ELR (cell line): Measurements from ENCODE around the gene SIRPA.

Experiments used
- DNase-seq: peaks from one replicate; pipeline ENCODE4 v3.0.0-alpha.2; 2015; ENCODE audit warnings: low read depth

Gene SIRPA

DNA sequence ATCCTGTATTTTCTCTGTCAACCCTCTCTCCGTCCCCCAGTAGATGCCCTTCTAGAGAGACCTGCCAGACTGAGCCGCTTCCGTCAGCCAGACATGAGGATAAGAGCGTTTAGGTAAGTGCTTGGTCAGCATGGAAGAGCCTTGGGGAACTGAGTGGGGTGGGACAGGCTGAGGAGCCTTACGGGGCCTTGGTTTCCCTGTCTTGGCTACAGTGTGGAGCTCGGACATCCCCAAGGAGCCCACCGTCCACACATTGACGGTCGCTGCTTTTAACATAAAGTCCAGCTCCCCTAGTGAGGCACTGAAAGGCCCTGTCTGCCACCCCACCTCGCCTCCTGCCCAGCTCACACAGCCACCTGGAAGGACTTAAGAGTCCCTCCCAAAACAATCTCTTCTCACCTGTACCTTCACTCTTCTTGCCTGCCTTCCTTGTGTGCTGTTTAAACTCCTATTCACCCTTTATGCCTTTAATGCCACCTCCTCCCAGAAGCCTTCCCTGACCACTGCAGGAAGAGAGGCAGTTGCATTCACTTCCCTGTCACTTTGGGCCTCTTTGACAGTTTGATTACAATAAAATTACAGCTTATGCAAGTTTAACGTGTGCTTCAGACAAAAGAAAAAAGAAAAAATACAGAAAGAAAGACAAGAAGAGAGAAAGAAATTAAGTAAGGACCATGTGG, 56.4 kb downstream of the SIRPA start:
- no peak for DNase-seq

DNA sequence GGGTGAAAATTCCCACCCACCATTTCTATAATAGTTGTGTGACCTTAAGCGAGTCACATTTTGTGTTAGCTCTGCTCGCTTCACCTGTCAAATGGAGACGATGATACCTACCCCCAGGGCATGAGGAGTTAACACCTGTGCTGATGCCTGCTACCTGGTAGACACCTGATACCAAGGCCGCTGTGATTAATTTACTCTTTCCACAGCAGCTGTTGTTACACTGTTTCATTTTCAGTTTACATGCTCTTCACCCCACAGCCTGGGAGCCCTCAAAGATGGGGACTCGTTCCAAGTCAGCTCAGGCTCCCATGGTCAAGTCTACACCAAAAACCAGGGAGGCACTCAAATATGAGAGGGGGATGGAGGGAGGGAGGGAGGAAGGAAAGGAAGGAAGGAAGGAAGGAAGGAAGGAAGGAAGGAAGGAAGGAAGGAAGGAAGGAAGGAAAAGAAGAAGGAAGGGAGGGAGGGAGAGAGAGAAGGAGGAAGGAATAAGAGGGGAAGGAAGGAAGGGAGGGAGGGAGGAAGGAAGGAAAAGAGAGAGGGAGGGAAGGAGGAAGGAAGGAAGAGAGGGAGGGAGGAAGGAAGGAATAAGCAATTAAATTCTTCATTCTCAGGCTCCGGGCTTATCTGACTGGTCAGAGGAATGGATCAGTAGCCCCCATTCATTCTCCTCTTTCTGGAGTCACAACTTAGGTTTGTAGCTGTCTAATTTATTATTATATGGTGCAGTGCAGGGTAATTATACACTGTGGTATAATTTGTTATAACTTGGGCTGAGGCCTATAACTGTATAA, 57.7 kb downstream of the SIRPA start:
- no peak for DNase-seq

DNA sequence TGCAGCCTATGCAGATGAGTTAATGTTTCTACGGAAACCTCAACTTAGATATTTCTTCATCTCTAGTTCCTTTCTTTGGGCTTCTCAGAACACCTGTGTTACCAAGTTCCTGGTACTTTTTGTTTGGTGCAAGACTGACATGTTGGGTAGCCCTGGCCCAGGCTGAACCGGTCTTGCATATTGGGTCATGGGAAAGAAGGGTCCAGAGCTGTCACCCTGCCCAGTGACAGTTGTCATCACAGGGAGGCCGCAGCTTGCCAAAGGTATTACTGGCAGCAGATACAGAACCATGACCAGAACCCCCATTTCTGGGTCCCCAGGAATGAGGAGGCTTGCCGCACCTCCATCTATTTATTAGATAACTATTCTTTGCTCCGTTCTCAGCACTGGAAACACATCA, 58.4 kb downstream of the SIRPA start:
- no peak for DNase-seq

DNA sequence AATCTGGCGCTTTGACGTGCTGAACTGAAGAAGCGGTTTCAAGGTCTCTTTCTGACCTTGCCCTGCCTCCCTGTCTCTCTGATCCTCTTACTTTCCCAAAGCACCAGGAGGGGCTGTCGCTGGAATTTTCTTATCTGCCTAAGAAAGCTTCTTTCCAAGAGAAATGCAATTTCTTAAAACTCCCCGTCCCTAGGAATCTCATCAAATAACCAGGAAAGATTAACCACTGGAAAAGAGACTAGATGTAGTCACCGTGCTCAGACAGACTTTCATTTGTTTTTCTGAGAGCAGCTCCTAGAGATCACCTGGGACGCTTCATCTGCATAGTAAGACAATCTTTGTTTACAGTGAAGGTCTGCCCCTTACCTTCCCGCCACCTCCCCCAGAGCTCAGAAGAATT, 60.0 kb downstream of the SIRPA start:
- DNase-seq, result no peak

DNA sequence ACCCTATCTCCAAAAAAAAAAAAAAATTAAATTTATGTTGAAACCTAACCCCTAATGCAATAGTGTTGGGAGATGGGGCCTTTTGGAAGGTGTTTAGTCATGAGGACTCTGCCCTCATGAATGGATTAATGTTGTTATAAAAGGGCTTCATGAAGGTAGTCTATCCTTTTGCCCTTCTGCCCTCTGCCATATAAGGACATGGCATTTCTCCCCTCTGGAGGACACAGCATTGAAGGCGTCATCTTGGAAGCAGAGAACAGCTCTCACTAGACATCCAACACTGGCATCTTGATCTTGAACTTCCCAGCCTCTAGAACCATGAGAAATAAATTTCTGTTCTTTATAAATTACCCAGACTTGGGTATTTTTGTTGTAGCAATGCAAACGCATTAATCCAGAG, 63.2 kb downstream of the SIRPA start:
- no peak for DNase-seq

DNA sequence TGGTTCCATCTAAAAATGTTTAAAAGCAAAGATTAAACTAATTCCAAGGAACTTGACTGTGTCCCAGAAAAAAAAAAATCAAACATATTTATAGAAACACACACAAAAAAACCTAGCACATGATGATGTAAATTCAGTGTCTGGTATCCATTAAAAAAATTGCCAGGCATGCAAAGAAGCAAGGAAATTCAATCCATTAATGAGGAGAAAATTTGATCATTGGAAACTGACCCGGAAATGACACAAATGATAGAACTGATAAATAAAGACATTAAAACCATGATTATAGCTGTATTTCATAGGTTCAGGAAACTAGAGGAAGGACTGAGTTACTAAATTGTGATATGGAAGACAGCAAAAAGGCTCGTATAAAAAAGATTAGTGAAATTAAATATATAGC, 63.9 kb downstream of the SIRPA start:
- DNase-seq, result no peak

DNA sequence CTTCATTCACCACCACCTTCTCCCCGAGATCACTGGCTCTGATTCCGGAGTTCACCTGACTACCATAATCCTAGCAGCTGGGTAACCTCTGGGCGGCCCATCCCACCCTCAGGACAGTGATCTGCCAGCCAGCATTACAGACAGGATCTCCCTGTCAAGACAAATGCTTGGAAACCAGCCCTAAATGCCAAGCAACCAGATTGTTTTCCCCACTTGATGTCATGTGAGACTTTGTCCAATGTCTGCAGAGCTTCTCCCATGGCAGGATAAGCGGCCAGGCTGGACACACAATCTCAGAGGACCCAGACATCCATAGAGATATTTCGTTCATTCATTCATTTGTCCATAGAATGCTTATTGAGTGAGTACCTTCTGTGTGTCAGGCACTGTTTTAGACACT, 66.2 kb downstream of the SIRPA start:
- no peak for DNase-seq

DNA sequence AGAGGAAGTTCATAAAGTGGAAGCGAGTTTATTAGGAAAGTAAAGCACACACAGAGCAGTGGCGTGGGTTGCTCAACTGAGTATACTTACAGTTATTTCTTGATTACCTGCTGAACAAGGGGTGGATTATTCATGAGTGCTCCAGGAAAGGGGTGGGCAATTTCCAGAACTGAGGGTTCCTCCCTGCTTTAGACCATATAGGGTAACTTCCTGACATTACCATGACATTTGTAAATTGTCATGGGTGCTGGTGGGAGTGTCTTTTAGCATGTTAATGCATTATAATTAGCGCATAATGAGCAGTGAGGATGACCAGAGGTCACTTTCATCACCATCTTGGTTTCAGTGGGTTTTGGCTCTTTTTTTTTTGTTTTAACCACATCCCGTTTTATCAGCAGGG, 68.9 kb downstream of the SIRPA start:
- DNase-seq, result no peak

DNA sequence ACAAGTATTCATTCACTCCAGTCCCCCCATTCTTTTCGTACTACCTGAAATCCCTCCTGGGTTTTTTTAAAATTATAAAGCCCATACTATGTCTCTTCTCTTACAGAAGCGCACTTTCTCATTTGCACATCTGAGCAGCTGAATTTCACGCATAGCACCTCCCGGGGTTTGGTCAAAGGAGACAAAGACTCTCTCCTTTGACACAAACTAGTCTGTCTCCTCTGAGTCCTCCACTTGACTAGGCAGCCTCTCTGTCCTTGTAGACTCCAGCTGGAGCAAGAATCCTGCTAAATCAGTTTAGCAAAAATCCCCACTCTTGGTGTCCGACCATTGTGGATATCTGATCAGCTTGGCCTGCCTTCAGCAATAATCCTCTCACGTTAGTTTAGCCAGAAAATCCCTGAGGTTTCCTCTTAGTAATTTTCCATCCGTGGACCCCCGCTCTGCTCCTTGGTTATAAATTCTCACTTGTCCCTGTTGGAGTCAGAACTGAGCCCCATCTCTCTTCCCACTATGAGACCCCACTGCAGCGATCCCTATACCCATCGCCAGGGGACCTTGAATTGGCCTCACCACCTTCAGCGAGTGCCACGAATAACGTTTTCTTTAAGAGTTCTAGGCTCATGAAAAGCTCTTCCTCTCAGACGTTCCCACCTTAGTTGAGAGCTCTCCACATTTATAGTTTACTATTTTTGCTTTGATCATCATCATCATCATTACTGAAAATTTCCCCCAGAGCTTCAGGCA, 69.6 kb downstream of the SIRPA start:
- peak; percentile 12 for DNase-seq

DNA sequence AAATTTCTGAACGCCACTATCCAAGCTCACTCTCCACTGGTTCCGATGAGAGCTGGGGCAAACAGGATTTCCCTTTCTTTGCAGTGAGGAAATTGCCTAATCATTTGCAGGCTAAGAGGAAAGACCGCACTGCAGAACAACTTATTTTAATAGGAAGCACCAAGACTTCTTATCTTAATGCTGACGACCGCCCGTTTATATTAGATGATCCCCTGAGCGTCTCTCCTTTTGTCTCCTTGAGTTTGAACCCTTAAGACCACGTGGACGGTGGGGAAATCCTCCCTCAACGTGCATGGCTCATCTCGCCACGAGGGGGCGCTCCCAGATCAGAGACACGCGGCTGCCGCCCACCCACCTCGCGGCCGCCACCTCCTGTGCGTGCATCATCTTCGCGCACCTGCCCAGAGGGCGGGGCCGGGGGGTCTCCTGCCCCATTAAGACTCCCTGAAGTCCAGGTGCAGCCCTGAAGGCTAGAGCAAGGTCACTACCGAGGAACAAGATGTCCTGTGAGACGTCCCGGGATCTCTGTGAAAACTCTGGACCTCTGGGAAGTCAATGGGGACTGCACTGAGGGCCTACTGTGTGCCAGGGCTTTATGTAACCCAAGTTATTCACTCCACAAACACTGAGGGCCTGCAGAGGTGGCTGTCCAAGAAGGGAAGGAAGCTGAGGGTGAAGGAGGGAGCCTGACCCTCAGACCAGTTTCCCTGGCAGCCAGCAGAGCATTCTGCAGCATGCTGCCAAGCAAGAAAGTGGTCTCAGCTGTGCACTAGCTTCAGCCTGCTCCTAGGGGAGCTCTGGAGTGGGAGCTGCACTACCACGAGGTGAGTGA, 70.5 kb downstream of the SIRPA start:
- peak; percentile 66 for DNase-seq

DNA sequence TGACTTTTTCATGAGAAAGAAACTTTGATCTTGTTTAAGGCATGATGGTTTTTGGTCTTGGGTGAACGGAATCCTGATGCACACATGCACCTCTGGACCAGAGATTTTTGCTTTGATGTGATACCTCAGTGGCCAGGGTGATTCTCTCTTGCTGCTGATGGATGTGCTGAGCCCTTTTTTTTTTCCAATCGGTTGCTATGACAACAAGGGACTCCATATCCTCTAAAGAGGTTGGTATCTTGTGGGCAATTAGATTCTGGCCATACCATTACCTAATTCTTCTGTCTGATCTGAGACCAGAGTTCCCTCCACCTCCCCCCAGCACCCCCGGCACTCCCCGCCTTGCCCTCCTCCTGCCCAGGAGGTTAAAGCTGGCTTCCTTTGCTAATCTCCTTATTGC, 73.8 kb downstream of the SIRPA start:
- no peak for DNase-seq

DNA sequence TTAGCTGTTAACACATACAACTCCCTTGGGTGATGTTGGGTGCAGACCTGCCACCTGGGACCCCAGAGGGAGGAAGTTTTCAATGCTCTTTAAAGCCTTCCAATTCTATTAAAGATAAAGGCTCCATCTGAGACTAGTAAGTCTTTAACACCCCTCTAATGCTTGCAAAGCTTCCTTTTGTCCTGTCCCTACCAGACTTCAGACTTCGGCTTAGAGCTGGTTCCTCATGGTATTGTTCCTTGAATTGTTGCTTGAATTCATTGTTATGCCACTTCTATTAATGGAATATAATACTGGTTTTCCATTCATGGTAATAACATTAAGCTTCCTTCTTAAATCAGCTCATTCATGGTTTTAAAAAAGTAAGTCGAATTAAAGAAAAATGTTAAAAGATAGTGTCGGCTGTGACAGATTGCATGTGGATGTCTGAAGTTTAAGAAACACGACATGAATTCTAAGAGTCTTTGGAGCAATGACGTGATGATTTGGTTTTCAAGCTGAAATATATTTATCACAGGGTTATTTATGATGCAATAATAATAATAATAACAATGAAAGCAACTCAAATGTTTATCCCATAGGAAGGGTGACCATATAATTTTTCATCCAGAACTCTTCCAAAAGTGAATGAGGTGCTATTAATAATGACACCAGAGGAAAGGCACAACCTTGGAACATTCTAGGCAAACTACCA, 76.8 kb downstream of the SIRPA start:
- no peak for DNase-seq

DNA sequence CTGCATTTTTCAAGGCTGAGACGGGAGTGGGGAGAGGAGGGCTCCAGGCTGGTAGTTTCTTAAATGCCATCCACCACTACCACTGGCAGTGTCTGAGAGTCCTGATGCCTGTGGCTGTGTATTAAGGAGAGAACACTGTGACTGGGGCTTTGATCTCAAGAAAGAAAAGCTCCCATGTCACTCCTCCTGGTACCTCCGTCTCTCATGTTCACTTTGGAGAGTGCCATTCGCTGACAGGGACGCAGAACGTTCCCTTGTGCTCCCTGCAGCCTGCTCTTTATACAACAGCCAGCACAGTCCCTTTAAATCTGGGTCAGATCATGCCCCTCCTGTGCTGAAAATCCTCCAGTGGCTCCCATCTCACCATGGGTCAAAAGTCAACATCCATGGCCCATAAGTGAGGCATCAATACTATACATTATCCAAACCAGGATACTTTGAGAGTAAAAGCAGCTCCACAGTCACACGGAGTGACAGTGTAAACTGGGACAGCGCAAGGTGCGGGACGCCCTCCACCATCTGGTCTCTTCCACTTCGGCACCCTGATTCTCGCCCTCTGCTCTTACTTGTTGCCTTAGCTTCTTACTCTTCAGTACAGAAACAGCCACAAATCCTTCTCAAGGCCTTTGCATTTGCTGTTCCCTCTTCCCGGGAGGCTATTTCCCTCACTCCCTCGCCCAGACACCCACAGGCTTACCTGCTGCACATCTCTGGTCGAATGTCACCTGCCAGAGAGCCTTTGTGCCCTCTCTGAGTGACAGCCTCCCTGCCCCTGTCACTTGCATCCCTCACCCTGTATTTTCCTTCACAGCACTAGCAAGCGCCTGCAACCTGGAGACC, 78.6 kb downstream of the SIRPA start:
- no peak for DNase-seq

DNA sequence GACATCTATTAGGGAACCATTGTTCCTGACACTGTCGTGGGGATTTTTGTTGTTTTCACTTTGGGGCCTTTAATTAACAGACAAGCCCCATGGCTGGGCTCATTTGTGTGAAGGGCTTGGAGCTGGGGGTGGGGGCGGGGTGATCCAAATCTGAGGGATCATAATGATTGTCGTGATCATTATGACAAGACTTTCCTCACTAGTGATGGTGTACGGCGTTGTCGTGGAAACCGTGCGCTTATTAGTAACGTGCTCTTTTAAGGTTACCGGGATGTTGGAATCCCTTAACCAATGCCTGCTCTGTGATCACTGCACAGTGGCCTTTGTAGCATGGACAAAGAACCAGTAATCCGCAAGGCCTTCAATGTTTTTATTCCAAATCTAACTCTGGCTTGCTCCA, 80.1 kb downstream of the SIRPA start:
- no peak for DNase-seq

DNA sequence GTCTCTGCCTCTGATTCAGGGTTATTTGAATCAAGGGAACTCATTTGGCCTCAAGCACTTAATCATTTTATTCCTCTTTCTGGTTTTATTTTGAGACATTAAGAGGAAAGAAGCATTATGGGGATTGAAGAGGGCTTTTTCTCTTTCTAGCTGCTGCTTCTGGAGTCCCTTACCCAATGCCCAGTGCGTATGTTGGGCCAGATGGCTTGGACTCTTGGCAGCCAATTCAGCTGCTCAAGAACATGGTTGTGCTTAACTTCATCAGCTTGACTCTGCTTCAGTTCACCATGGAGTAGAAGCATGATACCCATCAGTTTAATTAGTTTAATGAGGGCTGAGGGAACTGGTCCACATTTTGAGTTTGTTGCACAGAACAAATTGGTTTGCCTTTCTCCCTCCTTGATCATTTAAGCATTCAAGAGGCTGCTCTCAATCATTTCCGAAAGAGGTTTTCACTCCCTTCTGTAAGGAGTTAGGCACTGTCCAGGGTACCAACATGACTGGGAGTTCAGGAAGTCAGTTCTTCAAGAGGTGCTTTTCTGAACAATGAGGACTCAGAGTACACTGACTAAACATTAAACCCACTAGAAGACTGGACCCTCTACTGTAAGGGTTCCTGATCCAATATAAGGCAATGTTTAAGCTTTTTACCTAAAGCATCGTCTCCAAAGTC, 84.0 kb downstream of the SIRPA start:
- no peak for DNase-seq

DNA sequence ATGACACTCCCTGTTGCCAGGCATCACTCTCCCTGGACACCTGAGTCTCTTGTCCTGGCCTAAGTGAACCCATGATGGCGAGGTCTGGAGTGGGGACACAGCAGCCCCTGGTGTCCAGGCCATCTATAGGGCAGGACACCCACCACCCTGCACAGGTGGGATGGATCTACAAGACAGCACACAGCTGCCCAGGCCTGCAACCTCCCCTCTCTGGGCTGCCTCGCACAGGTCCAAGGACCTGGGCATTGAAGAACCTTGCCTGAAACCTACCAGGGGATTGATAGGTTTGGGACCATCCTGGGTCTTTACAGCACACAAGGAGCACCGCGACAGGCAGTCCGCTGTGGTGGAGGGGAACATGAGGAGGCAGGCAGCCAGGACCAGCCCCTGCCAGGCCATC, 87.5 kb downstream of the SIRPA start:
- no peak for DNase-seq

DNA sequence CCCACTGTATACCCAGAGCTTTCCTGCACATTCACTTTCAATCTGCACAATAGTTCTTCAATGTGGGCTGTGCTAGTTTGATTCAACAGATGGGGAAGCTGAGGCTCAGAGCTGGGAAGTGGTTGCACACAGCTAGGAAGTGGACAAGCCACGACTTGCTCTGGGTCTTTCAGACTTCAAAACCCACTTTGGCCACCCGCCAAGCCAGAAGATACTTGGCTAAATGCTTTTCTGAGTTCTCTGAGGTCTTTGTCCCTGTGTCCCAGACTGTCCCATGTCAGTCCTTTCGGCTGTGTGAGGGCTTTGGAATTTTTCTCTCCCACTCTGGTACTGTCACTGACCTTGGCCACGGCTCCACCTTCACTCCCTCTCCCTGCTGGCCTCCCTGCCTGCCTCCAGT, 88.1 kb downstream of the SIRPA start:
- no peak for DNase-seq

DNA sequence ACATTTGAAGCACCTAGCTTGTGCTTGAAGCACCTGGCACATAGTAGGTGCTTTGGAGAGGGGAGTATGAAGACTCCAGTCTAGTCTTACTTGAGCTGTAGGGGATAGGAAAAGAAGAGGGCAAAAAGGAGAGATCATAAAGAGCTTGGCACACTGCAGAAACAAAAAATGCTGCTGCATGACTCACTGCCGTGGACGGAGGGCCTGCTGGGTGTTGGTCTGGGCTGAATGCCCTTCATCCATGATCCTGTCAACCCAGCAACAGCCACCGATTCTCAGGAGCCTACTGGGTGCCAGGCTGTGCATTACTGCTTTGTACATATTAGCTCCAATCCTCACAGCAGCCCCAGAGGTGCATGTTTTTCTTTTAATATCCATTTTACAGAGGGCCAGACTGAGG, 92.6 kb downstream of the SIRPA start:
- peak; percentile 4 for DNase-seq
